ENCODE data around the gene UTP14A.

Gene UTP14A

GRCh38 chrX:129932821-129933321 lies 26.9 kb downstream of the UTP14A start:
- DNase-seq (ENCODE audit: low spot score in 2 of 2) (no peak), ATAC-seq (no peak)
- no peaks in the 10 kb centered on the region for H3K9me3 Mint-ChIP-seq
- H3K4me3 Mint-ChIP-seq, result peak overlapping the region; percentile 63
- peaks cover 16% of the 10 kb centered on the region for H3K36me3 Mint-ChIP-seq
- H3K4me1 Mint-ChIP-seq, result peaks cover 10% of the 10 kb centered on the region
- H3K27ac Mint-ChIP-seq, result no peak overlapping the region

- Mint-ChIP-seq H3K36me3 (peaks cover 8% of the 10 kb centered on the region), H3K27ac (no peak overlapping the region), H3K4me3 (peak overlapping the region; percentile 63), H3K4me1 (peaks cover 10% of the 10 kb centered on the region), H3K9me3 (no peaks in the 10 kb centered on the region)
- ATAC-seq (no peak), DNase-seq (ENCODE audit: low spot score in 2 of 2) (no peak)
Measured at GRCh38 chrX:129933700-129934099, 27.7 kb downstream of the UTP14A start.

- Mint-ChIP-seq H3K4me1 (peaks cover 10% of the 10 kb centered on the region), H3K4me3 (no peak overlapping the region), H3K36me3 (peaks cover under 1% of the 10 kb centered on the region), H3K27ac (no peak overlapping the region), H3K9me3 (no peaks in the 10 kb centered on the region)
- ATAC-seq (no peak), DNase-seq (ENCODE audit: low spot score in 2 of 2) (no peak)
Measured at GRCh38 chrX:129934461-129934860, 28.5 kb downstream of the UTP14A start.

GRCh38 chrX:129934952-129935351 lies 29.0 kb downstream of the UTP14A start:
- Mint-ChIP-seq H3K27ac (no peak overlapping the region), H3K36me3 (no peaks in the 10 kb centered on the region), H3K4me3 (no peak overlapping the region)

DNA sequence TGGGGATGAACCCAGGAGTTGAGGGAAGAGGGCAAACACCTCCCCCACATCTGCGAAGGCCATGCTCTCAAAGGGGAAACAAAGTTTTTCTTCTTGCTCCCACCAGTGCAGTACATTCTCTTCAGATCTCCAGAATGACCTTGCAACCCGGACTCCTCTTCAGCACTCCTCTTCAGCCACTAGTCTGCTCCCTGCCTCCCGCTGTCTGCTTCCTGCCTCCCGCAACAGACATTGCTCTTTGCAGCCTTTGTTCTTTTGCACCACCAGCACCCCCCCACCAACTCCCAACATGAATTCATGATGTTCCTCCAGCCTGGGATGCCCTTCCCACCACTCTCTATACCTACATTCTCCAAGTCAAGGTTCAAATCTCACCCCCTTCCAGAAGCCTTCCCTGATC lies 32.1 kb downstream of the UTP14A start:
- Mint-ChIP-seq H3K27ac (no peak overlapping the region), H3K36me3 (no peaks in the 10 kb centered on the region), H3K4me1 (peaks cover 5% of the 10 kb centered on the region), H3K4me3 (no peak overlapping the region), H3K9me3 (no peaks in the 10 kb centered on the region)
- no peak for DNase-seq (ENCODE audit: low spot score in 2 of 2)
- ATAC-seq, result no peak

More at GRCh38 chrX:129934952-129935351, 29.0 kb downstream of the UTP14A start:
- no peak for DNase-seq (ENCODE audit: low spot score in 2 of 2)
- no peak for ATAC-seq
- H3K9me3 Mint-ChIP-seq, result no peaks in the 10 kb centered on the region
- H3K4me1 Mint-ChIP-seq, result peaks cover 10% of the 10 kb centered on the region

- Mint-ChIP-seq H3K4me3 (no peak overlapping the region), H3K27ac (no peak overlapping the region), H3K4me1 (no peaks in the 10 kb centered on the region), H3K9me3 (no peaks in the 10 kb centered on the region), H3K36me3 (no peaks in the 10 kb centered on the region)
- DNase-seq (ENCODE audit: low spot score in 2 of 2) (no peak), ATAC-seq (no peak)
Measured at GRCh38 chrX:129939986-129940385, 34.0 kb downstream of the UTP14A start.

GRCh38 chrX:129940721-129941120 lies 34.8 kb downstream of the UTP14A start:
- DNase-seq (ENCODE audit: low spot score in 2 of 2) (no peak), ATAC-seq (no peak)
- H3K4me3 Mint-ChIP-seq, result no peak overlapping the region
- no peak overlapping the region for H3K27ac Mint-ChIP-seq
- no peaks in the 10 kb centered on the region for H3K4me1 Mint-ChIP-seq
- H3K9me3 Mint-ChIP-seq, result no peaks in the 10 kb centered on the region
- no peaks in the 10 kb centered on the region for H3K36me3 Mint-ChIP-seq

- Mint-ChIP-seq H3K27ac (no peak overlapping the region), H3K4me1 (no peaks in the 10 kb centered on the region), H3K9me3 (no peaks in the 10 kb centered on the region), H3K4me3 (no peak overlapping the region), H3K36me3 (no peaks in the 10 kb centered on the region)
- ATAC-seq (no peak), DNase-seq (ENCODE audit: low spot score in 2 of 2) (no peak)
Measured at GRCh38 chrX:129945131-129945530, 39.2 kb downstream of the UTP14A start.

DNA sequence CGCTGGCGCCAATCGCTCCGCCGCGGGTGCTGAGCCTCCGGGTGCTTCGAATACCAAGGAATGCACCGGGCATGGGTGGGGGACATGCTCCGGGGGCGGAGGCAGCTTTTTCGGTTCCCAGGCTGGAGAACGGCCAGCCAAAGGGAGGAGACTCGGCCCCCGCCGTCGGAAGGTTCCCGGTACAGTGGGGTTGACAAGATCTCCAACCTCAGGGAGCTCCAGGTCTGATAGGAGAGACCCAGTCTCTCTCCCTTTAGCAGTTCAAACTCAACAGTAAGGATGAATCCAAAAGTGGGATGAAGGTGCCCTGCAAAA lies 47.3 kb downstream of the UTP14A start:
- no peak for DNase-seq (ENCODE audit: low spot score in 2 of 2)
- H3K4me1 Mint-ChIP-seq, result peaks cover 16% of the 10 kb centered on the region
- ATAC-seq, result no peak
- H3K4me3 Mint-ChIP-seq, result peak overlapping the region; percentile 78
- peaks cover 7% of the 10 kb centered on the region for H3K36me3 Mint-ChIP-seq
- H3K27ac Mint-ChIP-seq, result peak overlapping the region; percentile 92
- H3K9me3 Mint-ChIP-seq, result no peaks in the 10 kb centered on the region

- Mint-ChIP-seq H3K9me3 (no peaks in the 10 kb centered on the region), H3K4me1 (peaks cover 17% of the 10 kb centered on the region), H3K27ac (no peak overlapping the region), H3K36me3 (peaks cover 7% of the 10 kb centered on the region), H3K4me3 (peak overlapping the region; percentile 78)
- DNase-seq (ENCODE audit: low spot score in 2 of 2) (no peak), ATAC-seq (no peak)
Measured at GRCh38 chrX:129953881-129954280, 47.9 kb downstream of the UTP14A start.

DNA sequence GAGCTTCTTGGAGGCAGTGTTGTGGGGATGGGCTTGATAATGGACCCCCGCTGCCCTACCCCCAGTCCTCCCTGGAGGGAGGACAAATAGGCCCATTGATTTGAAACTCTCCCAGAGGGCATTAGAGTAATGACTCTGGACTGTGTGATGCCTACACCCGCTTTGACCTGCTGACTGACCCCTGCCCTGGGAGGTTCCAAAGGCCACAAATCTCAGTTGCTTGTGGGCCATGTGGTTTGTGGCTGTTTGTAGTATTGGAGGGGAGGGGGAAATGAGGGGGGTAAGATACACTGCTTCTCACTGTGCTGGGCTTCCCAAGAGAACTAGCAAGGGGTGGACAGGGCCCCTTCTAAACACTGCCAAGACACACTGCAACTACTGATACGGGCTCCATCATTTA lies 48.8 kb downstream of the UTP14A start:
- DNase-seq (ENCODE audit: low spot score in 2 of 2) (no peak), ATAC-seq (no peak)
- Mint-ChIP-seq H3K27ac (no peak overlapping the region), H3K4me3 (no peak overlapping the region), H3K36me3 (peaks cover 7% of the 10 kb centered on the region), H3K4me1 (peaks cover 17% of the 10 kb centered on the region), H3K9me3 (no peaks in the 10 kb centered on the region)

DNA sequence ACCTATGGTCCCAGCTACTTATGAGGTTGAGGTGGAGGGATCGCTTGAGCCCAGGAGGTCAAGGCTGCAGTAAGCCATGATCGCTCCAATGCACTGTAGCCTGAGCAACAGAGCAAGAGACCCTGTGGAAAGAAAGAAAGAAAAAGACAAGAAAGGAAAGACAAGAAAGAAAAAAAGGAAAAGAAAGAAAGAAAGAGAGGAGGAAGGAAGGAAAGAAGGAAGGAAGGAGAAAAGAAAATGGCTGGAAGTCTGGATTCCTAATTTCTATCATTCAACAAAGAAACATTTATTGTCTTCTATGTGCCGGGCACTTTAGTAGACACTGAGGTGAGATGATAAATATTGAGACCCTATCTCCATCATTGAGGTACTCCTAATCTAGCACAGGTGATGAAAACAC lies 49.7 kb downstream of the UTP14A start:
- ATAC-seq, result no peak
- Mint-ChIP-seq H3K4me1 (peaks cover 17% of the 10 kb centered on the region), H3K27ac (no peak overlapping the region)

GRCh38 chrX:129956145-129956544 lies 50.2 kb downstream of the UTP14A start:
- DNase-seq (ENCODE audit: low spot score in 2 of 2) (no peak), ATAC-seq (no peak)
- Mint-ChIP-seq H3K4me1 (peaks cover 19% of the 10 kb centered on the region), H3K4me3 (no peak overlapping the region), H3K27ac (no peak overlapping the region), H3K9me3 (no peaks in the 10 kb centered on the region), H3K36me3 (peaks cover 7% of the 10 kb centered on the region)

More for the DNA sequence above, 49.7 kb downstream of the UTP14A start:
- peaks cover 7% of the 10 kb centered on the region for H3K36me3 Mint-ChIP-seq
- H3K9me3 Mint-ChIP-seq, result no peaks in the 10 kb centered on the region
- DNase-seq (ENCODE audit: low spot score in 2 of 2), result no peak
- H3K4me3 Mint-ChIP-seq, result peak overlapping the region; percentile 17

DNA sequence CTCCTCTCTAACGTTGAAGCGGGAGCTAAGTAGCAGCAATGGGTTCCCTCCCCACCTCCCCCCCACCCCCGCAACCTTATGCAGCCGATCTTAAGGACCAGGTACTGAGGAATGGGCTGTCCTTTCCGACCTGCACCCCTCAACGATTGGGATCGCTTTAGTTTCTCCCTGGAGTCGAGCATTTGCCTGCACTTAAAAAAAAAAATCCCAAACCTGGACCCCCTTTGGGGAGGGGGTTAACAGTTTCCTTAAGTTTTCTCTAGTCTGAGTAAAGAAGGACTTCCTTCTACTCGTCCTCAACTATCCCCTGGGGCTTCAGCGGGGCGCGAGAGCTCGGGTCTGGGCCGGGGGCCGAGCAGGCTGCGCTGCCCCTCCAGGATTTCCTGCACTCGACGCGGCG lies 50.8 kb downstream of the UTP14A start:
- ATAC-seq (no peak), DNase-seq (ENCODE audit: low spot score in 2 of 2) (no peak)
- Mint-ChIP-seq H3K4me1 (peaks cover 25% of the 10 kb centered on the region), H3K4me3 (peak overlapping the region; percentile 63), H3K36me3 (peaks cover 7% of the 10 kb centered on the region), H3K9me3 (no peaks in the 10 kb centered on the region), H3K27ac (no peak overlapping the region)

DNA sequence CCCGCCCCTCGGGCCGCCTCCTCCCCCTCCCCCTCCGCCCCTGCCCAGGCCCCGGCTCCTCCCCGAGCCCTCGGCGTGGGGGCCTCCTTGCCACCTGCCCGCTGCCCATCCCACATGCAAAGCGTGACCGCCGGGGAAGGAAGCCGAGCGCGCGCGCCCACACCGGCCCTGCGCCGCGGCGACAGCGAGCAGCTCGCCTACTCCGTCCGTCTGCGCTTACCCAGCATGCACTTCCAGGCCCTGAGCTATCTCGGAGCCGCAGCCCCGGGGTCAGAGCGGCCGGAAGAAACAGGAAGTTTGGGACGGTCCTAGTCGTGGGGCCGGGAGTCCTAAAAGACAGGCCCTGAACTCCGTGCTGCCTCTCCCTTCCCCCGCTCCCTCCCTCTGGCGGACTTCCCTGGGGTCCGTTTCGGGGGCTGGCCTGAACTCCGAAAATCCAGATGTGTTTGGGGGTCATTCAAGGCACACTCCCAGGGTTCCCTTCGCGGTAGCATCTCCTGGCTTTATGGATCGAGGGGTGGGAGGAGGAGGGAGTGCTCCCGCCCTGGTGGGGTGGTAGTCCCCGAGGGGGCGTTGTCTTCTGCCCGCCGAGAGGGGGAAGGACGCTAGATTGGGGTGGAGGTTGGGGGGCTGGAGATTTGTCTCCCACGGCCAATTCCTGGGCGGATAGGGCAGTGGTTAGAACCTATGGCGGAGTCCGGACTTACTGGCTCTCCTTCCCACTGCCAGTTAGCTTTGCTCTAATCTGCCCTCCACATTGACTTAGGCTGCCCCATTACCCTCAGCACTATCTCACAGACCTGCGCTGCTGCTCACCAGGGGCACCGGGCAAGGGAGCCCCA lies 51.5 kb downstream of the UTP14A start:
- peak overlapping the region; percentile 29 for H3K27ac Mint-ChIP-seq
- H3K36me3 Mint-ChIP-seq, result peaks cover 5% of the 10 kb centered on the region
- H3K9me3 Mint-ChIP-seq, result no peaks in the 10 kb centered on the region
- H3K4me1 Mint-ChIP-seq, result peaks cover 23% of the 10 kb centered on the region
- ATAC-seq (peak; percentile 77), DNase-seq (ENCODE audit: low spot score in 2 of 2) (peak; percentile 28 to 78)
- peak overlapping the region; percentile 63 for H3K4me3 Mint-ChIP-seq

GRCh38 chrX:129958083-129958465 lies 52.1 kb downstream of the UTP14A start:
- peak overlapping the region; percentile 29 for H3K27ac Mint-ChIP-seq
- DNase-seq (ENCODE audit: low spot score in 2 of 2) (no peak), ATAC-seq (no peak)
- peaks cover 19% of the 10 kb centered on the region for H3K4me1 Mint-ChIP-seq
- H3K36me3 Mint-ChIP-seq, result no peaks in the 10 kb centered on the region
- H3K4me3 Mint-ChIP-seq, result peak overlapping the region; percentile 63
- no peaks in the 10 kb centered on the region for H3K9me3 Mint-ChIP-seq

All from stimulated activated effector memory CD8-positive, alpha-beta T cell treated with anti-CD3 and anti-CD28 coated beads, Interleukin-12 subunit alpha, Interleukin-12 subunit beta, amount 100 ng/mL, for 72 hours (primary cell).